WERI-Rb-1 (cell line): ENCODE measurements around the gene NEK5.
"Not testable (repeated sequence)": the region's sequence is repeated elsewhere in the genome, so short reads cannot be mapped to it uniquely, and the experiment has no call there.

ENCODE experiments used
- DNase-seq: peaks from one replicate; pipeline ENCODE4 v3.0.0-alpha.2; 2020
- H3K27ac ChIP-seq: fragments of 250-450 bp; sonication (Bioruptor Pico); 2 replicates; pipeline ENCODE4 v1.5.1; 2020; ENCODE audit warnings: mild to moderate bottlenecking, moderate library complexity
- H3K27me3 ChIP-seq: fragments of 250-450 bp; sonication (Bioruptor Pico); 2 replicates; pipeline ENCODE4 v1.5.1; 2021; ENCODE audit warnings: mild to moderate bottlenecking, low read depth, moderate library complexity; ENCODE audit not compliant: insufficient read depth, severe bottlenecking
- H3K36me3 ChIP-seq: fragments of 250-450 bp; sonication (Bioruptor Pico); 2 replicates; pipeline ENCODE4 v1.5.1; 2020; ENCODE audit warnings: mild to moderate bottlenecking, moderate library complexity
- H3K4me3 ChIP-seq: 2 replicates; pipeline ENCODE4 v1.5.1; 2011; ENCODE audit warnings: low read depth, mild to moderate bottlenecking, control low read depth, low read length
- H3K9me3 ChIP-seq: fragments of 250-450 bp; sonication (Bioruptor Pico); 2 replicates; pipeline ENCODE4 v1.5.1; 2021; ENCODE audit warnings: mild to moderate bottlenecking, moderate library complexity; ENCODE audit not compliant: severe bottlenecking
- TF ChIP-seq, protein P1 (sequence below): IDR thresholded peaks from 2 replicates; pipeline ENCODE4 v1.5.1; 2011; ENCODE audit warnings: low read depth, mild to moderate bottlenecking, control low read depth, inconsistent platforms, low read length

The NEK5 gene, protein sequence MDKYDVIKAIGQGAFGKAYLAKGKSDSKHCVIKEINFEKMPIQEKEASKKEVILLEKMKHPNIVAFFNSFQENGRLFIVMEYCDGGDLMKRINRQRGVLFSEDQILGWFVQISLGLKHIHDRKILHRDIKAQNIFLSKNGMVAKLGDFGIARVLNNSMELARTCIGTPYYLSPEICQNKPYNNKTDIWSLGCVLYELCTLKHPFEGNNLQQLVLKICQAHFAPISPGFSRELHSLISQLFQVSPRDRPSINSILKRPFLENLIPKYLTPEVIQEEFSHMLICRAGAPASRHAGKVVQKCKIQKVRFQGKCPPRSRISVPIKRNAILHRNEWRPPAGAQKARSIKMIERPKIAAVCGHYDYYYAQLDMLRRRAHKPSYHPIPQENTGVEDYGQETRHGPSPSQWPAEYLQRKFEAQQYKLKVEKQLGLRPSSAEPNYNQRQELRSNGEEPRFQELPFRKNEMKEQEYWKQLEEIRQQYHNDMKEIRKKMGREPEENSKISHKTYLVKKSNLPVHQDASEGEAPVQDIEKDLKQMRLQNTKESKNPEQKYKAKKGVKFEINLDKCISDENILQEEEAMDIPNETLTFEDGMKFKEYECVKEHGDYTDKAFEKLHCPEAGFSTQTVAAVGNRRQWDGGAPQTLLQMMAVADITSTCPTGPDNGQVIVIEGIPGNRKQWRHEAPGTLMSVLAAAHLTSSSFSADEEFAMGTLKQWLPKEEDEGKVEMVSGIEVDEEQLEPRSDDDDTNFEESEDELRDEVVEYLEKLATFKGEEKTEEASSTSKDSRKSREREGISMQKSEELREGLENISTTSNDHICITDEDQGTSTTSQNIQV

DNA sequence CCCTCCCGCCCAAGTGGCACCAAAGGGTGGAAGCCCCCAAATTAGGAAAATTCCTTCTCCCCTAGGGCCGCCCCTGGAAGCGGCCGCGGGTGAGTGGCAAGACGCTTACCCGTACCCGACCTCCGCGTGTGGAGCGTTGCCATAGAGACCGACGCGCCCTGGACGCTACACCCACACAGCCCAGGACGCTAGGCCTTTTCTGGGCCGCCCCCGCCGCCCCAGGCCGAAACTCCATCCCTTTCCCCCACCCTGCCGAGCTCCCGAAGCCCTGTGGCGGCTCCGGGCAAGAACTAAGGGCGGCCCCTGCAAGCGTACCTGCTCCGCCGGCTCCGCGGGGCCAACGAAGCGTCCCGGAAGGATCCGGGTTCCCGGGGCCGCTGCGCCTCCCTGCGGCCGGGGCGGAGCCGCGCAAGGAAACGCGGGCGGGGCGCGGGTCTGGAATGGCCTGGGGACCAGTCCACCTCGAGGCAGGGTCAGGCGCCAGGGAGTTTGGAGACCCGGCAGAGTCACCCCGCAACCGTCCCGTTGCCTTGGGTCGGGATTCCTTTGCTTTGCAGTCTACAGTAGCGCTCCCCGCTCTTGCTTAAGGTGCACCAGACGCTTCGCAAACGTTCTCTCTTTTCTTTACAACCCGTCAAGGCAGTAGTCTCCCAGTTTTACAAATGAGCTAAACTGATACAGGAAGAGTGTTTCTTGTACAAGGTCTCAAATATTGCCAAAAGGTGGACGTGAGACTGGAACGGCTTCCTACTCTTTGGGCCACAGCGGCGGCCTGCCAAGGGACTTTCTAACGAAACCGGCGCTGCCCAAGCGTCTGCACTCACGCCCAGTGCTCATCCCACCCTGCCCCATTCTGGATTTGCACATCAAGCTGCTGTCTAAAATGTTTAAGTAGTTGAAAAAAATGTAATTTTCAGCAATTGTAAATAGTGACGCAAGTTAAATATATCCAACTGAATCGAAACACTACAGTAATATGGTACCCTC is at the start of gene NEK5:
TSS of gene NEK5 (minus strand) at position 360 of the 987 bp plus-strand sequence. CDS start 1,591 bp downstream, outside the sequence.
- Histone ChIP-seq H3K4me3 (peak within 1 kb of the TSS; percentile 56), H3K9me3 (no peaks in the 10 kb centered on the region), H3K27ac (no peak within 1 kb of the TSS), H3K36me3 (no peaks in the 10 kb centered on the region), H3K27me3 (no peaks in the 10 kb centered on the region)
- TF ChIP-seq, protein P1, sequence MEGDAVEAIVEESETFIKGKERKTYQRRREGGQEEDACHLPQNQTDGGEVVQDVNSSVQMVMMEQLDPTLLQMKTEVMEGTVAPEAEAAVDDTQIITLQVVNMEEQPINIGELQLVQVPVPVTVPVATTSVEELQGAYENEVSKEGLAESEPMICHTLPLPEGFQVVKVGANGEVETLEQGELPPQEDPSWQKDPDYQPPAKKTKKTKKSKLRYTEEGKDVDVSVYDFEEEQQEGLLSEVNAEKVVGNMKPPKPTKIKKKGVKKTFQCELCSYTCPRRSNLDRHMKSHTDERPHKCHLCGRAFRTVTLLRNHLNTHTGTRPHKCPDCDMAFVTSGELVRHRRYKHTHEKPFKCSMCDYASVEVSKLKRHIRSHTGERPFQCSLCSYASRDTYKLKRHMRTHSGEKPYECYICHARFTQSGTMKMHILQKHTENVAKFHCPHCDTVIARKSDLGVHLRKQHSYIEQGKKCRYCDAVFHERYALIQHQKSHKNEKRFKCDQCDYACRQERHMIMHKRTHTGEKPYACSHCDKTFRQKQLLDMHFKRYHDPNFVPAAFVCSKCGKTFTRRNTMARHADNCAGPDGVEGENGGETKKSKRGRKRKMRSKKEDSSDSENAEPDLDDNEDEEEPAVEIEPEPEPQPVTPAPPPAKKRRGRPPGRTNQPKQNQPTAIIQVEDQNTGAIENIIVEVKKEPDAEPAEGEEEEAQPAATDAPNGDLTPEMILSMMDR = peak; percentile 59
- DNase-seq = peak; percentile 51

DNA sequence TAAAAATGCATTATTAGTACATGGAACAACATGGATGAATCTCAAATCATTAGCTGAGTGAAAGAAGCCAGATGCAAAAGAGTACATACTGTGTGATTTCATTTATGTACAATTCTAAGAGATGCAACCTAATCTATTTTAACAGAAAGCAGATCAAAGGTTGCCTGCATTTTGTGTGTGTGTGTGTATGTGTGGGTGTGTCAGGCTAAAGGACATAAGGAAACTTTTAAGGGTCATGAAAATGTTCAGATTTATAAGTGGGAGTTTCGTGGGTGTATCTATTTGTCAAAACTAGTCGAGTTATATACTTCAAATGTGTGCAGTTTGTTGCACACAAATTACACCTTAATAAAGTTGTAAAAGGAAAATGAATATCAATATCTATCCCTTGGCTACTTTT is 48.4 kb upstream of the NEK5 start:
- Histone ChIP-seq H3K9me3 (no peaks in the 10 kb centered on the region), H3K36me3 (no peaks in the 10 kb centered on the region), H3K4me3 (no peak overlapping the region), H3K27me3 (no peaks in the 10 kb centered on the region), H3K27ac (no peak overlapping the region)
- no peak for DNase-seq
- TF ChIP-seq, protein P1 = no peak

DNA sequence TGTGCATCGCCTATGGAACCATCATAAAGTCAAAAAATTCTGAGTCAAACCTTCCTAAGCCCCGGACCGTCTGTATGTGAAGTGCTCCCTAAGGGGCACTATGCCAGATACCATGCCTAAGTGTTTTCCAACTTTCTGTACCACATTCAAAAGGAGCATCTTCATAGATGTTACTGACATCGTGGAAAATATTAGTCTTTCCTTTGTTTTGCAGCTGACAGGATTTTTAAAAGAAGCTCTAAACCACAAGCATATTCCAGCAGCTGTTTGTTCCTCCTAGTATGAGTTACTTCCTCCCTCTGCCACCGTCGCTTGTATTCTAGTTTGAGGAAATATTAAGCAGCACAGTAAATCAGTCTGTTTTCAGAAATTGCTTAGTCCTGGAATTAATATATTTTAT is 45.1 kb upstream of the NEK5 start:
- not testable (repeated sequence) for H3K27me3 ChIP-seq, H3K36me3 ChIP-seq, H3K27ac ChIP-seq, H3K9me3 ChIP-seq, H3K4me3 ChIP-seq, DNase-seq

DNA sequence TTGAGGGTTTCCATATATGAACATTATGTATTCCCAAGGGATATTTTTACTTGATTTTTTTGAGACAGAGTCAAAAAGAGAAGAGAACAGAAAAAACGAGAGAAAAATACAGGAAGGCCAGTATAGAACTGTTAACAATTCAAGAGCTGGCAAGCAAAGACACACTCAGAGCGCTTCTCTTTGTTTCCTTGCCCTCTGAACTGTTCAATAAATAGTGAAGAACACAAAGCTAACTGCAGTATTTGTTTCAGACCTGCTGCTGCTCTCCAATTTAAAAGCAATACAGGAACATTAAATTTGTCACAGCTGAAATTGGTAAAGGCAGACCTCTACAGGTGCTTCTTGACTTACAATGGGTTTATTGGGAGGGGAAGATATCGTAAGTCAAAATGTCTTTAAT is 44.5 kb upstream of the NEK5 start:
- DNase-seq = no peak
- TF ChIP-seq, protein P1 = no peak
- no peaks in the 10 kb centered on the region; the same call in 1 of the 2 replicates for H3K36me3 ChIP-seq
- no peak overlapping the region for H3K4me3 ChIP-seq
- no peaks in the 10 kb centered on the region for H3K27me3 ChIP-seq
- H3K27ac ChIP-seq = no peak overlapping the region
- no peaks in the 10 kb centered on the region for H3K9me3 ChIP-seq

DNA sequence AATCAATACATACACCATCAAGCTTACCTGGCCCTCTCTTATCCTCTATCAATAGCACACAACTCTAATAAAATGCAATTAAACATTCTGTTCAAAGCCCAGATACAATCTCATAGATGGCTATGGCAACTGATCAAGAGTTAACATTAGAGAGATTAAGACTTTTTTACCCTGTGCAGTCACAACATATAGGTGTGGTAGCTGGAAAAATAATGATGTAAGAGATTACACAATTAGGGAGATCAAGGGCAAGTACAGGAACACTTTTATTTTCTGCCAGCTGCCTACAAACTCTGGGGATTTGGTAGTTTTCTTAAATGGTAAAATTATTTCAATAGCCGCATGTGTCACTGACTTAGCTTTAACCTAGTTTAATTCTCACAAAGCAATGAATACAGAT is 42.8 kb upstream of the NEK5 start:
- not testable (repeated sequence) for H3K9me3 ChIP-seq, H3K36me3 ChIP-seq

DNA sequence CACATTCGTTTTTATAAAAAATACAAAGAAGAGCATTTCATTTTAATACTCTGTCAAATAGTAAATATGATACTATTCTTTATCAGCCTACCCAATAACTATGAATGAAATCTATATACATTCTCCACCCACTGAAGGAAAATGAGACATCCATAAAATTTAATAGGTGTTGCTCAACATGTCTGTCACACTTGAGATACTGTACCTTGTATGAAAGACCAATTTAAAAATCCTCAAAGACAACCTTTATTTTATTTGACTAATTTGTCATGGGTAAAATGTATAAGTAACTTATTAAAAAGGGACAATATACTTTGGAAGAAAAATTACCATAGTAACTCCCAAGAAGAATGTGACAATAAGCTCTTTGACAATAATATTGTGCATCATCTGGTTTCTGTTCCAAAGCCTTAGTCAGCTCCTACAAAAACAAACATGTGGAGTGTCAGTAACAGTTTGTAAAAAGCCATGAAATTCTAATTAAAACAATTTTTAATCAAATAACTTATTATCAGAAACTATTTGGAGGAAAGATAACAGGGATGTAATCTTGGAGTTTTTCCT is 42.0 kb upstream of the NEK5 start:
- not testable (repeated sequence) for H3K4me3 ChIP-seq, H3K27me3 ChIP-seq, DNase-seq, H3K27ac ChIP-seq, H3K36me3 ChIP-seq, H3K9me3 ChIP-seq

More for the DNA sequence above, 42.8 kb upstream of the NEK5 start:
- not testable (repeated sequence) for H3K27ac ChIP-seq, H3K27me3 ChIP-seq, DNase-seq, H3K4me3 ChIP-seq
